ENCODE data around the gene ALG9. TPM values are rescaled to one million over a fixed set of nuclear protein-coding genes. Genes with fewer than 3 reads are reported as not detected.

Gene ALG9
- total and polyA plus RNA-seq, 3 experiments from 2014 or later, result 16.7 to 38.0 (median 37.4) TPM

DNA sequence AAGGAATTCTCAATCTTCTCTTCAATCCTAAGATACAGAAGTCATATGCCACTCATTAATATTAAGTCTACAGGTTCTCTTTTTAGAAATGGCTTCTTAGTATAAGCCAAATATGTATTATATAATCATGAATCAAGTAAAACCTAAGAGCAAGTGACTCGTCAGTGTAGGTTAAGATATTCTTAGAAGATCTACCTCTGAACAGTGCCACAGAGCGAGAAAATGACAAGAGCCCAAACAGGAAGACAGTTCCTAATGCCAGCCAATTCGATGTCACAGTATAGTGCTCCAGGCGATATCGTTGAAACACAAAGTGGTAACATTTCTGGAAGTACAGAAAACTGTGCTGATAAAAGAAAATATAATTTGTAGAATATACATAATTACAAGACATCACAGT lies 33.3 kb downstream of the ALG9 start:
- Mint-ChIP-seq H3K4me3 (no peak overlapping the region), H3K36me3 (peaks cover 4 to 74% (median 16%) of the 10 kb centered on the region in 3 donors), H3K27me3 (no peaks in the 10 kb centered on the region), H3K4me1 (peaks cover 3 to 7% (median 7%) of the 10 kb centered on the region in 3 donors), H3K27ac (peak overlapping the region in 1 of 8 donors; percentile 46), H3K9me3 (no peaks in the 10 kb centered on the region)
- ChIA-PET CTCF (no interaction called here), POLR2A (no interaction called here)
- DNase-seq, result no peak
- Histone ChIP-seq H3K27me3 (ENCODE audit: insufficient read depth, low read length, poor library complexity, severe bottlenecking) (no peaks in the 10 kb centered on the region), H3K36me3 (ENCODE audit: insufficient read depth, low read length) (no peaks in the 10 kb centered on the region), H3K4me1 (ENCODE audit: insufficient read depth, low read length) (peaks cover 4% of the 10 kb centered on the region), H3K4me3 (ENCODE audit: low read length) (no peak overlapping the region), H3K27ac (ENCODE audit: low read depth, low read length) (no peak overlapping the region), H3K9me3 (ENCODE audit: low read length) (no peaks in the 10 kb centered on the region)

DNA sequence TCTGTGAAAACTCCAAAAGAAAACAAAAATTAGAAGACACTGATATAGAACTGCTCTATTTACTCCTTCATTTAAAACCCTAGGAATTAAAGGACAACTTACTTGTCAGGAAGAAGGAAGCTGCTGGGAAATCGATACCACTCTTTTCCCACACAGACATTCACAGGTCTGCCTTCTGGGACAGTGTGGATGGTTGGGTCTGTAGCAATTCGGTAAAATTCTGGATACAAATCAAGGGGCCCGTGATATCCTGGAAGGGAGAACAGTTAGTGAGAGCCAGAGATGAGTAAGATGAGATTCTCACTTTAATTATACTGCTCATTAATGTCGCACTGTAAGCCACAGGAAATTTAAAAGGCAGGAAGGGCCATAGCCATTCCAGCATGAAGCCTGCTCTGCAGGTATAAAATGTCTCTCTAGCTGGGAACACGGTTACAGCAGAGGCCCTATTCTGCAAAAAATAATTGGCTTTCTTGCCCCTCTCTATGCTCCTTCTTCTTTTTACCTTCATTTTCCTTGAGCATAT lies 34.0 kb downstream of the ALG9 start:
- Histone ChIP-seq H3K27me3 (ENCODE audit: insufficient read depth, low read length, poor library complexity, severe bottlenecking) (no peaks in the 10 kb centered on the region), H3K9me3 (ENCODE audit: low read length) (no peaks in the 10 kb centered on the region), H3K36me3 (ENCODE audit: insufficient read depth, low read length) (no peaks in the 10 kb centered on the region), H3K27ac (ENCODE audit: low read depth, low read length) (no peak overlapping the region), H3K4me3 (ENCODE audit: low read length) (no peak overlapping the region), H3K4me1 (ENCODE audit: insufficient read depth, low read length) (peaks cover 4% of the 10 kb centered on the region)
- Mint-ChIP-seq H3K27me3 (no peaks in the 10 kb centered on the region), H3K4me1 (peaks cover 3 to 7% (median 7%) of the 10 kb centered on the region in 3 donors), H3K9me3 (no peaks in the 10 kb centered on the region), H3K27ac (no peak overlapping the region), H3K4me3 (no peak overlapping the region), H3K36me3 (peaks cover 4 to 74% (median 16%) of the 10 kb centered on the region in 3 donors)
- ChIA-PET POLR2A (no interaction called here), CTCF (no interaction called here)
- DNase-seq, result no peak

DNA sequence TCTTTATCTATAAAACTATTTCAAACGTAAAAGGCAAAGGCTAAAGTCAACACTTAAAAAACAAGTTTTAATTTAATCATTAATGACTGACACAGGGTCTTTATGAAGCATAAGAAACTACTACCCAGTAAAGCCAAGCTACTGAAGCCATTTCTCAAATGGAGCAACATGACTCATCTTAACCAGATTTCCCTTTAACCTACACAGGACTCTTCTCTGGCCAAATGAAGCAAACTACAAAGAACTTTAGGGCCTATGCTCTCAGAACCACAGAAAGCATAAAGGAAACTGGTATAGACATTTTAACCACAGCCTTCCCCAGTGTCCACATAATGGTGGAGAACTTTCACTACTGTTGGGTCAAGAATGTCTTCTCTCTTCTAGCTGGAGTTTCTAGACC lies 34.7 kb downstream of the ALG9 start:
- H3K4me1 Mint-ChIP-seq, result peaks cover 3 to 7% (median 7%) of the 10 kb centered on the region in 3 donors
- H3K27ac Mint-ChIP-seq, result no peak overlapping the region
- peaks cover 4 to 75% (median 18%) of the 10 kb centered on the region in 3 donors for H3K36me3 Mint-ChIP-seq
- H3K9me3 ChIP-seq (ENCODE audit: low read length), result no peaks in the 10 kb centered on the region
- no peak overlapping the region for H3K4me3 Mint-ChIP-seq
- ChIA-PET POLR2A (no interaction called here), CTCF (no interaction called here)
- H3K27ac ChIP-seq (ENCODE audit: low read depth, low read length), result no peak overlapping the region
- H3K4me1 ChIP-seq (ENCODE audit: insufficient read depth, low read length), result peaks cover 4% of the 10 kb centered on the region
- H3K36me3 ChIP-seq (ENCODE audit: insufficient read depth, low read length), result no peaks in the 10 kb centered on the region
- no peak overlapping the region for H3K4me3 ChIP-seq (ENCODE audit: low read length)
- DNase-seq, result no peak
- no peaks in the 10 kb centered on the region for H3K27me3 ChIP-seq (ENCODE audit: insufficient read depth, low read length, poor library complexity, severe bottlenecking)
- H3K9me3 Mint-ChIP-seq, result no peaks in the 10 kb centered on the region
- H3K27me3 Mint-ChIP-seq, result no peaks in the 10 kb centered on the region

DNA sequence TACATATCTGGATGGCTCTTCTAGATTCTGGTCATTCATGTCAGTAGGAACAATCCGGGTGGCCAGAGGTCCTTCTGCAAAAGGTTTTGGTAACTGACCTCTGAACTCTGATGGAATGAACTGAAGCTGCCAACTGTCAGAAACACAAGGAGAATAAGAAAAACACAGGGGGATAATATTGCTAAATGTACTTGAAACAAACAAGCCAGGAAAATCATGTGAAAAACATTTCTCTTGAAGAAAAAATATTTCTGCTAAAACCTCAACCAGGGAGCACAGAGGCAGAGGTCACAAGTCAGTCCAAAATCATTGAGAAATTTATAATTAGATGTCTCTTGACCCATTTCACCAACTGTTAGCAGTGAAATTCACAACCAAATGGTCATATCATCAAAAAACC lies 35.2 kb downstream of the ALG9 start:
- Histone ChIP-seq H3K27ac (ENCODE audit: low read depth, low read length) (no peak overlapping the region), H3K4me3 (ENCODE audit: low read length) (no peak overlapping the region), H3K36me3 (ENCODE audit: insufficient read depth, low read length) (peaks cover 3% of the 10 kb centered on the region), H3K9me3 (ENCODE audit: low read length) (no peaks in the 10 kb centered on the region), H3K27me3 (ENCODE audit: insufficient read depth, low read length, poor library complexity, severe bottlenecking) (no peaks in the 10 kb centered on the region), H3K4me1 (ENCODE audit: insufficient read depth, low read length) (peaks cover 2% of the 10 kb centered on the region)
- Mint-ChIP-seq H3K9me3 (no peaks in the 10 kb centered on the region), H3K27me3 (no peaks in the 10 kb centered on the region), H3K4me1 (peaks cover 1 to 3% (median 3%) of the 10 kb centered on the region in 3 donors), H3K4me3 (no peak overlapping the region), H3K36me3 (peaks cover 4 to 78% (median 18%) of the 10 kb centered on the region in 3 donors), H3K27ac (peak overlapping the region in 1 of 8 donors; percentile 7)
- ChIA-PET POLR2A (no interaction called here), CTCF (no interaction called here)
- DNase-seq, result no peak

DNA sequence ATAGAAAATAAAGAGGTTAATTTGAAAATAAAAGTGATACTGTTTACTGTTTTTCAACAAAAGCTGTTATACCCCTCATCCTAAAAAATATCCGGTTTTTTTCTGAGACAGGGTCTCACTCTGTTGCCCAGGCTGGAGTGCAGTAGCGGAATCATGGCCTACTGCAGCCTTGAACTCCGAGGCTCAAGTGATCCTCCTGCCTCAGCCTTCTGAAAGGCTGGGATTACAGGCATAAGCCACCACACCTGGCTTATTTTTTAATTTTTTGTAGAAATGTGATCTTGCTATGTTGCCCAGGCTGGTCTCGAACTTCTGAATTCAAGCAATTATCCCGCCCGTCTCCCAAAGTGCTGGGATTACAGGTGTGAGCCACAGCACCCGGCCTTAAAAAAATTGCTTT lies 35.7 kb downstream of the ALG9 start:
- H3K27ac ChIP-seq (ENCODE audit: low read depth, low read length), result no peak overlapping the region
- CTCF ChIA-PET, result interaction anchor here (1.0 kb wide), 1 partner anchor 8 kb away, joined by 4 read pairs; no protein-coding TSS in a partner anchor
- H3K4me1 Mint-ChIP-seq, result no peaks in the 10 kb centered on the region

DNA sequence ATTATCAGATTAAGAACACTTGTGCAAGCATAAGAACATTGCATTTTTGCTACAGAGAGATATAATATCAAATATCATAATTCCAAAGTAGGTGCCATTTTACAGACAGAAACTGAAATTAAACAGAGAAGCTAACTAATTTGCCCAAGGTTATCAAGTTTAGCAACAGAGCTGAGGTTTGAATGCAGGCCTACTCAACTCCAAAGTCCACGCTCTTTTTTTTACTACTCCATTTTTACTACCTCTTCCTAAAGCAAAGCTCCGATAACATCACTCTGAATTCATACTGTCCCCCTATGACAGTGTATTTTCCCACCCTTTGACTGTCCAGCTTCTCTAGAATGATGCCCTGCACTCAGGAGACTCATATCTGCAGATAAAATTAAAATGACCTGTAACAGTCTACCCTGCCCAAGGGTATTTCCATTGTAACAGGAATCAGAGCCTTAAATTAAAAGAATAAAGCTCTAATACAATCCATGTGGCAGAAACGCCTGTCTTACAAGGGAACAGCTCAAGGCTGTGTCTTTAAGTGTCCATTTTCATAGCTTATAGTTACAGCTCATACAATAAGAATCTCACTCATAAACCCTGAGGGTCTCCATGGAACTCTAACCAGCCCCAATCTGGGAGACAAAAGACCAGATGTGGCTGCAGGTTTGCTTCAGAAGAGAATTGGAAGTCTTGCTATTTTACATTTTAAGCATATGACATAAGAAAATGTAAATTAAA lies 36.8 kb downstream of the ALG9 start:
- Histone ChIP-seq H3K36me3 (ENCODE audit: insufficient read depth, low read length) (peaks cover 4% of the 10 kb centered on the region), H3K27ac (ENCODE audit: low read depth, low read length) (no peak overlapping the region), H3K4me1 (ENCODE audit: insufficient read depth, low read length) (no peaks in the 10 kb centered on the region), H3K9me3 (ENCODE audit: low read length) (no peaks in the 10 kb centered on the region), H3K27me3 (ENCODE audit: insufficient read depth, low read length, poor library complexity, severe bottlenecking) (no peaks in the 10 kb centered on the region), H3K4me3 (ENCODE audit: low read length) (no peak overlapping the region)
- Mint-ChIP-seq H3K36me3 (peaks cover 8 to 79% (median 20%) of the 10 kb centered on the region in 3 donors), H3K27me3 (no peaks in the 10 kb centered on the region), H3K4me1 (no peaks in the 10 kb centered on the region), H3K4me3 (no peak overlapping the region), H3K9me3 (no peaks in the 10 kb centered on the region), H3K27ac (no peak overlapping the region)
- ChIA-PET CTCF (interaction anchor here (1.0 kb wide), 1 partner anchor 10 kb away, joined by 4 read pairs; no protein-coding TSS in a partner anchor), POLR2A (no interaction called here)
- no peak for DNase-seq

More for the DNA sequence above, 35.7 kb downstream of the ALG9 start:
- H3K36me3 ChIP-seq (ENCODE audit: insufficient read depth, low read length), result peaks cover 4% of the 10 kb centered on the region
- no peaks in the 10 kb centered on the region for H3K4me1 ChIP-seq (ENCODE audit: insufficient read depth, low read length)
- Mint-ChIP-seq H3K27ac (no peak overlapping the region), H3K36me3 (peaks cover 4 to 78% (median 18%) of the 10 kb centered on the region in 3 donors), H3K4me3 (no peak overlapping the region), H3K27me3 (no peaks in the 10 kb centered on the region), H3K9me3 (no peaks in the 10 kb centered on the region)
- POLR2A ChIA-PET, result no interaction called here
- DNase-seq, result no peak
- no peaks in the 10 kb centered on the region for H3K27me3 ChIP-seq (ENCODE audit: insufficient read depth, low read length, poor library complexity, severe bottlenecking)
- H3K4me3 ChIP-seq (ENCODE audit: low read length), result no peak overlapping the region
- no peaks in the 10 kb centered on the region for H3K9me3 ChIP-seq (ENCODE audit: low read length)

DNA sequence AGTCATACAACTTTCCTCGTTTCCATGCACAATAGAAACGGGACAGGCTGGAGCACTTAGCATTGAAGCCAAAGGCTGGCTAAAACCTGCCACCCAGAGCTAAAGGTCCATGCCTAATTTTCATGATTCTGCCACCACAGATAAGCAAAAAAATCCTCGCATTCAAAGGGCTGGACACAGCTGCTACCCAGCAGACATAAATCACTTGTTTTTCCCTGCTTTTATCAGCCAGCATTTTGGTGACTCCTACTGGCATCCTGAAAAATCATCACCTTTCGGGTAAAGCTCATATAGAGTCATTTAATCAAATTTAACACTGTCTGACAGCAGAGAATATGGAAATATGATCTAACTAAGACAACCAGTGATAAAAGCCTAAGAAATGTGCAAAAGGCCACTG lies 37.9 kb downstream of the ALG9 start:
- peaks cover 8 to 86% (median 20%) of the 10 kb centered on the region in 3 donors for H3K36me3 Mint-ChIP-seq

DNA sequence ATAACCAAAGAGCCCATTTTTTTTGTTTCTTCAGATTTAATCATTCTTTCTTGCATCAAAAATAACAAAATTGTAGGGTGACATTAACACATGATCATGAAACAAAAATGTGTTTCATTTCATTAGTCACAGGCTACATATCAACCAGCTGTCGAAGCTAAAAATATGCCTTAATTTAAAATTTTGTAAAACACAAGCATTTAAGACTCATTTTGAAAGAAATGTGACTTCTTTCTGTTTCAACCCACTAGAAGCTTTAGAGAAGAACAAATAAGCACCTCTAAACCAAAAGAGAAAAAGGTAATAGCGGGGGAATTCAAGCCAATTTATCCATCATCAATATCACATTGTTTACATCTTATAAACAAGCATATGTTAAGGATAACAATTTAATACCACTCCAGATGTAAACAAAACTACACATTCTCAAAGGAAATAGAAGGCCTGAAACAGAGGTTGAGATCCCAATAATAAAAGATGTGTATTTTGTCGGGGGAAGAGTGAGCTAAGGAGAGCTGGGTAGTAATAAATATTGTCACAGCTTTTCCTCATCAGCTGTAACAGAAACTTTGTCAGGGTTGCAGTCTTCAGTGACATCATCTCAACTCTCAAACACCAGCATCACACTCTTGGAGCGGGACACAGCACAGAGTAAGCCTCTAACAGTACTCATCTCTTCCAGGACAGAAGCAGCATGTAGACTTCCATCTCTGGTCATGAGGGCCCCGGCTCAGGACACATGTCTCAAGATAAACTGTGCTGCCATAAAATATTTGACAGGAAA lies 42.0 kb downstream of the ALG9 start:
- no peaks in the 10 kb centered on the region for H3K4me1 ChIP-seq (ENCODE audit: insufficient read depth, low read length)
- H3K36me3 ChIP-seq (ENCODE audit: insufficient read depth, low read length), result peaks cover 14% of the 10 kb centered on the region
- H3K4me3 Mint-ChIP-seq, result no peak overlapping the region
- no peaks in the 10 kb centered on the region for H3K4me1 Mint-ChIP-seq
- no peak overlapping the region for H3K4me3 ChIP-seq (ENCODE audit: low read length)
- no peak overlapping the region for H3K27ac ChIP-seq (ENCODE audit: low read depth, low read length)
- H3K36me3 Mint-ChIP-seq, result peaks cover 4 to 73% (median 24%) of the 10 kb centered on the region in 3 donors
- ChIA-PET CTCF (no interaction called here), POLR2A (no interaction called here)
- H3K9me3 Mint-ChIP-seq, result no peaks in the 10 kb centered on the region
- no peak for DNase-seq
- no peaks in the 10 kb centered on the region for H3K27me3 ChIP-seq (ENCODE audit: insufficient read depth, low read length, poor library complexity, severe bottlenecking)
- H3K27ac Mint-ChIP-seq, result no peak overlapping the region
- H3K27me3 Mint-ChIP-seq, result no peaks in the 10 kb centered on the region
- H3K9me3 ChIP-seq (ENCODE audit: low read length), result no peaks in the 10 kb centered on the region

More for the DNA sequence above, 37.9 kb downstream of the ALG9 start:
- H3K9me3 Mint-ChIP-seq, result no peaks in the 10 kb centered on the region
- Histone ChIP-seq H3K27ac (ENCODE audit: low read depth, low read length) (no peak overlapping the region), H3K36me3 (ENCODE audit: insufficient read depth, low read length) (peaks cover 7% of the 10 kb centered on the region), H3K9me3 (ENCODE audit: low read length) (no peaks in the 10 kb centered on the region), H3K4me3 (ENCODE audit: low read length) (no peak overlapping the region), H3K4me1 (ENCODE audit: insufficient read depth, low read length) (no peaks in the 10 kb centered on the region), H3K27me3 (ENCODE audit: insufficient read depth, low read length, poor library complexity, severe bottlenecking) (no peaks in the 10 kb centered on the region)
- CTCF ChIA-PET, result interaction anchor here (1.6 kb wide), 1 partner anchor 57 kb away, joined by 8 read pairs; no protein-coding TSS in a partner anchor
- POLR2A ChIA-PET, result no interaction called here
- H3K27ac Mint-ChIP-seq, result no peak overlapping the region
- no peaks in the 10 kb centered on the region for H3K27me3 Mint-ChIP-seq
- DNase-seq, result no peak
- no peak overlapping the region for H3K4me3 Mint-ChIP-seq
- H3K4me1 Mint-ChIP-seq, result no peaks in the 10 kb centered on the region
